ENCODE results near the gene SLC5A11. TPM values are rescaled to one million over a fixed set of nuclear protein-coding genes. Genes with fewer than 3 reads are reported as not detected.
"Not testable (repeated sequence)": the region's sequence is repeated elsewhere in the genome, so short reads cannot be mapped to it uniquely, and the experiment has no call there.

Gene SLC5A11
- total and polyA plus RNA-seq, 11 donors: 0.75 TPM; not detected in 10

DNA sequence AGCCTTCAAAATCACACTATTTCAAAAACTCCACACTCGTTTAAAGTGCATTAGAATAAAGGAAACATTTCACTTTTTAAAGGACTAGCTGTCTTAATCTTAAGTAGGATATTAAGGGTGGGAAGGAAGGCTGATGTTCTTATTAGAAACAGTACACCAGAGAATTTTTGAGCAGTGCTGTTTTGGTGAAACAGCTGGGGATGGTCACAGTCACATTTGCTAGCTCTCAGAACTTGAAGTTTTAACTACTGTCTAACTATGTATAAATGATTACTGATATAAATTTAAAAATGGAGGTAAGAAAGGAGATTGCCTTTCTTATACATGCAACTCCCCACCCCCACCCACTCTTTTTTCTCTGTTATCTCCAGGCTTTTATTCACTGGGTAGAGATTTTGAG, 38.5 kb upstream of the SLC5A11 start:
- no peak for ATAC-seq
- H3K4me1 ChIP-seq: peaks cover 0 to 2% (median 0%) of the 10 kb centered on the region in 12 donors
- intact Hi-C loops (cut with DNase I): loop anchor here in 5 of 10 donors (5.0 to 10.0 kb wide), 2 partner anchors 240 to 242 kb away; no protein-coding TSS in a partner anchor
- H3K4me3 ChIP-seq: no peak overlapping the region
- peaks cover 5 to 100% (median 97%) of the 10 kb centered on the region in 9 donors for H3K36me3 ChIP-seq
- no peak overlapping the region for H3K27ac ChIP-seq
- no peaks in the 10 kb centered on the region for H3K27me3 ChIP-seq
- no peaks in the 10 kb centered on the region for H3K9me3 ChIP-seq
- DNase-seq: no peak
- 72 to 81% (median 75%) methylated on average over 1 of the region's 1 CpG for WGBS, 4 donors
- TF ChIP-seq, protein P1, sequence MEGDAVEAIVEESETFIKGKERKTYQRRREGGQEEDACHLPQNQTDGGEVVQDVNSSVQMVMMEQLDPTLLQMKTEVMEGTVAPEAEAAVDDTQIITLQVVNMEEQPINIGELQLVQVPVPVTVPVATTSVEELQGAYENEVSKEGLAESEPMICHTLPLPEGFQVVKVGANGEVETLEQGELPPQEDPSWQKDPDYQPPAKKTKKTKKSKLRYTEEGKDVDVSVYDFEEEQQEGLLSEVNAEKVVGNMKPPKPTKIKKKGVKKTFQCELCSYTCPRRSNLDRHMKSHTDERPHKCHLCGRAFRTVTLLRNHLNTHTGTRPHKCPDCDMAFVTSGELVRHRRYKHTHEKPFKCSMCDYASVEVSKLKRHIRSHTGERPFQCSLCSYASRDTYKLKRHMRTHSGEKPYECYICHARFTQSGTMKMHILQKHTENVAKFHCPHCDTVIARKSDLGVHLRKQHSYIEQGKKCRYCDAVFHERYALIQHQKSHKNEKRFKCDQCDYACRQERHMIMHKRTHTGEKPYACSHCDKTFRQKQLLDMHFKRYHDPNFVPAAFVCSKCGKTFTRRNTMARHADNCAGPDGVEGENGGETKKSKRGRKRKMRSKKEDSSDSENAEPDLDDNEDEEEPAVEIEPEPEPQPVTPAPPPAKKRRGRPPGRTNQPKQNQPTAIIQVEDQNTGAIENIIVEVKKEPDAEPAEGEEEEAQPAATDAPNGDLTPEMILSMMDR (IDR thresholded peaks at IDR 0.05): no peak
- no peak for TF ChIP-seq POLR2A (IDR thresholded peaks at IDR 0.05)

DNA sequence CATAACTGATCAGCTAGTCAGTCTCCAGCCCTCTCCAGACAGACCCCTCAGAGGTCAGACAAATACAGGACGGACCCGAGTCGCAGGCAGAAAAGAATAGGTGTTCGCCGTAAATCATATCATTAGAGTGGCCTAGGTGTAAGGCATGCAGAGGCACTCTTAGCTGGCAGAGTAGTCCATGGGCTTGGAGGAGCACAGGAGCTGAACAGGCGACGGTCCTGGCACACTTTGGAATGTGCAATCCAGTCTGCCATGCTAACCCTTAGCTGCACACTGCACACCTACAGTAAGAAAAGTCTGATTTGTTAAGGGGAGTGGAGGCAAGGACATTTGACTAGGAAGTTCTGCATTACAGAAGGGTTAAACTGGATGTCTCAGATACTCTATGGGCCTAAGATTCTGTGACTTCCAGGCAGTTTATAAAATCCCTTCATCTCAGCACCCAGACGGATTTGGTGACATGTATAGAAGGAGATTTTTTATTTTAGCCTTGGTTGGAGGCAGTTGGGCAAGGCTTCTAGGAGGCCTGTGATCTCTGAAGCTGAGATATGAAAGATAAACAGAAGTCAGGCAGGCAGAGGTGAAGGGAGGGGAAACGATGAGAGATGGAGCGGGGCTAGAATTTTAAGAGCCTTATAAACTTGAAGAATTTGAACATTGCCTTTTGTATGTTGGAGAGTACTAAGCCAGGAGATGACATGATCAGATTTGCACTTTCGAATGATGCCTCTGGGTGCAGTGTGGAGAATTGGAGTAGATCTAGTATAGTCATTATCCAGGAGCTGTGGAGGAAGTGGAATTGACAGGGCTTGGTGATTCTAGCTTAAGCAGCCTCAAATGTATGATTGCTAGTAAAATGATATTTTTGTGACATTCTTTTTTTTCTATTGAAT, 34.6 kb upstream of the SLC5A11 start:
- WGBS, 4 donors: 65 to 77% (median 70%) methylated on average over 11 of the region's 11 CpGs
- intact Hi-C loops (cut with DNase I): loop anchor here in 2 of 10 donors (10.0 kb wide), 2 partner anchors 154 to 246 kb away; no protein-coding TSS in a partner anchor
- TF ChIP-seq POLR2A (IDR thresholded peaks at IDR 0.05): no peak
- TF ChIP-seq, protein P1 (IDR thresholded peaks at IDR 0.05): no peak
- peaks cover 0 to 100% (median 96%) of the 10 kb centered on the region in 9 donors for H3K36me3 ChIP-seq
- H3K9me3 ChIP-seq: no peaks in the 10 kb centered on the region
- ATAC-seq (peak; percentile 9 to 41 (median 18)), DNase-seq (no peak)
- no peak overlapping the region for H3K4me3 ChIP-seq
- no peak overlapping the region for H3K27ac ChIP-seq
- H3K27me3 ChIP-seq: no peaks in the 10 kb centered on the region
- H3K4me1 ChIP-seq: peaks cover 0 to 12% (median 0%) of the 10 kb centered on the region in 12 donors

DNA sequence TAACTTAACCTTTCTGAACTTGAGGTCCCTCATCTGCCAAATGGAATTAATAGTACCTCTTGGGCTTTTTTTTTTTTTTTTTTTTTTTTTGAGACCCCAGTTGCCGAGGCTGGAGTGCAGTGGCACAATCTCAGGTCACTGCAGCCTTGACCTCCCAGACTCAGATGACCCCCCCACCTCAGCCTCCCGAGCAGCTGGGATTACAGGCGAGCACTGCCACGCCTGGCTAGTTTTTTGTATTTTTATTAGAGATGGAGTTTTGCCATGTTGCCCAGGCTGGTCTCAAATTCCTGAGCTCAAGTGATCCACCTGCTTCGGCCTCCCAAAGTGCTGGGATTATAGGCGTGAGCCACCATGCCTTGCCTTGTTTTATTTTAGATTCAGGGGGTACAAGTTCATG, 33.0 kb upstream of the SLC5A11 start:
- intact Hi-C loops (cut with DNase I): loop anchor here in 2 of 10 donors (10.0 kb wide), 2 partner anchors 152 to 248 kb away; no protein-coding TSS in a partner anchor
- peaks cover 0 to 12% (median 0%) of the 10 kb centered on the region in 12 donors for H3K4me1 ChIP-seq
- not testable (repeated sequence) for H3K9me3 ChIP-seq, H3K27me3 ChIP-seq, H3K4me3 ChIP-seq, DNase-seq, ATAC-seq
- 67 to 86% (median 79%) methylated on average over 6 of the region's 6 CpGs for WGBS, 4 donors
- H3K36me3 ChIP-seq: peaks cover 0 to 100% (median 96%) of the 10 kb centered on the region in 9 donors
- H3K27ac ChIP-seq: peak overlapping the region in 1 of 12 donors; percentile 6

DNA sequence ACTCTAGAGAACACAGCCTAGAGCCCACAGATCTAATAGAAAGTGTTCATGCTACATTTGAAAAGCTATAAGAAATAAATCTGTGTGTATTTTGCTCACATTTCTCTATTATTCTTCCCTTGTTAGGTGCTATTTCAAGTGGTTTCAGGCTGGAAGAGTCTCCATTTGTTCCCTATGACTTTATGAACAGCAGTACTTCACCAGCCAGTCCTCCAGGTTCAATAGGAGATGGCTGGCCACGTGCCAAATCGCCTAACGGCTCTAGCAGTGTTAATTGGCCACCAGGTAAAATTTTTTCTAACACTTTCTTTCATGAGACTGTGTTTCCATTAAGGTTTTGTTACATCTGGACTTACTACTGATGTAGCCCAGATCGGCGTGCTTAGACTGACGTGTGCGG, 30.7 kb upstream of the SLC5A11 start:
- peaks cover 0 to 100% (median 96%) of the 10 kb centered on the region in 9 donors for H3K36me3 ChIP-seq
- H3K4me3 ChIP-seq: no peak overlapping the region
- TF ChIP-seq POLR2A (IDR thresholded peaks at IDR 0.05): no peak
- TF ChIP-seq, protein P1 (IDR thresholded peaks at IDR 0.05): no peak
- DNase-seq (no peak), ATAC-seq (no peak)
- no peak overlapping the region for H3K27ac ChIP-seq
- H3K4me1 ChIP-seq: peaks cover 0 to 12% (median 0%) of the 10 kb centered on the region in 12 donors
- no peaks in the 10 kb centered on the region for H3K9me3 ChIP-seq
- intact Hi-C loops (cut with DNase I): loop anchor here in 2 of 10 donors (10.0 kb wide), 2 partner anchors 150 to 250 kb away; no protein-coding TSS in a partner anchor
- WGBS, 4 donors: 86 to 90% (median 88%) methylated on average over 7 of the region's 7 CpGs
- H3K27me3 ChIP-seq: no peaks in the 10 kb centered on the region

All from heart left ventricle (tissue), 16 donors.